DND-41 (cell line): Measurements from ENCODE around the gene LCN12.

Experiments used
- EZH2 ChIP-seq: IDR thresholded peaks from 3 replicates; pipeline ENCODE4 v1.6.1; 2012; ENCODE audit warnings: borderline replicate concordance, low read depth, mild to moderate bottlenecking, moderate library complexity, low read length, inconsistent platforms; ENCODE audit not compliant: severe bottlenecking
- TF ChIP-seq, protein P1 (sequence below): IDR thresholded peaks from 2 replicates; pipeline ENCODE4 v1.5.1; 2012; ENCODE audit warnings: borderline replicate concordance, low read length, moderate library complexity, mild to moderate bottlenecking; ENCODE audit not compliant: poor library complexity, severe bottlenecking; ENCODE audit errors: extremely low read depth

DNA sequence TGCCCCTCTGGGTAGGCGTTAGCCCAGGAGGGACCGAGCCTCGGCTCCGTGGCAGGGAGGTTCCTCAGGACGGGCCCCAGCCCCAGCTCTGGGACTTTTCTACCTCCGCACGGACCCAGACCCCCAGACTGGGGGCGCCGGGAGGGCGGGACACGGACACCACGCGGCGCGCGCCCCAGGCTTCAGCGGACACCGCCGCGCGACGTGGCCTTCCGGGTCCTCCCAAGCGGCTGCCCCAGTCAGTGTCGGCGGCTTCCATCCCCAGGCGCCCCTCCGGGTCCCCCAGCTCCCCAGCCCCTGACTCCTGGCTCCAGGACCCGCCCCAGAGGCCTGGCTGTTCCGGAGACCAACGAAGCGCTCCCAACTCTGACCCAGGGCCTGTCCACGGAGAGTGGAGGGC lies 33.8 kb downstream of the LCN12 start:
- TF ChIP-seq, protein P1, sequence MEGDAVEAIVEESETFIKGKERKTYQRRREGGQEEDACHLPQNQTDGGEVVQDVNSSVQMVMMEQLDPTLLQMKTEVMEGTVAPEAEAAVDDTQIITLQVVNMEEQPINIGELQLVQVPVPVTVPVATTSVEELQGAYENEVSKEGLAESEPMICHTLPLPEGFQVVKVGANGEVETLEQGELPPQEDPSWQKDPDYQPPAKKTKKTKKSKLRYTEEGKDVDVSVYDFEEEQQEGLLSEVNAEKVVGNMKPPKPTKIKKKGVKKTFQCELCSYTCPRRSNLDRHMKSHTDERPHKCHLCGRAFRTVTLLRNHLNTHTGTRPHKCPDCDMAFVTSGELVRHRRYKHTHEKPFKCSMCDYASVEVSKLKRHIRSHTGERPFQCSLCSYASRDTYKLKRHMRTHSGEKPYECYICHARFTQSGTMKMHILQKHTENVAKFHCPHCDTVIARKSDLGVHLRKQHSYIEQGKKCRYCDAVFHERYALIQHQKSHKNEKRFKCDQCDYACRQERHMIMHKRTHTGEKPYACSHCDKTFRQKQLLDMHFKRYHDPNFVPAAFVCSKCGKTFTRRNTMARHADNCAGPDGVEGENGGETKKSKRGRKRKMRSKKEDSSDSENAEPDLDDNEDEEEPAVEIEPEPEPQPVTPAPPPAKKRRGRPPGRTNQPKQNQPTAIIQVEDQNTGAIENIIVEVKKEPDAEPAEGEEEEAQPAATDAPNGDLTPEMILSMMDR: no peak
- no peak for TF ChIP-seq EZH2
